ENCODE data around the gene MICU1.

MICU1 gene

DNA sequence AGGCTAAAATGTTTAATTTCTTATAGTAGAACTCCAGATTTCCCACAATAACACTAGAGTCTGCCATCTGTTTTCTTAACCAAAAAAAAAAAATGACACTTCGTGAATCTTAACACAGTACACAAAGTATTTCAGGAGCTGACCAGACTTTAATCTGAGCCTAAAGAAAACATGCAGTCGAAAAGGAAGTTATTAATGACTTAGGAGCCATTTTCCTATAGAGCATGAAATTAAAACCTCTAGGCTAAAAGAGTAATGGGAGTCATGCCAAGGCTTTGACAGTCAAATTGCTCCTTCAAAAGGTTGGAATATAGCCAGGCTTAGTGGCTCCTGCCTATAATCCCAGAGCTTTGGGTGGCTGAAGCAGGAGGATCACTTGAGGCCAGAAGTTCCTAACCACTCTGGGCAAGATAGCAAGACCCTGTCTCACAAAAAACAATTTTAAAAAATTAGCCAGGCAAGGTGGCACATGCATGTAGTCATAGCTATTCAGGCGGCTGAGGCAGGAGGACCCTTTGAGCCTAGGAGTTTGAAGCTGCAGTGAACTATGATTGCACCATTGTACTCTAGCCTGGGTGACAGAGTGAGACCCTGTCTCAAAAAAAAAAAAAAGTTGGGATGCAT, 13.6 kb downstream of the MICU1 start:
- Histone ChIP-seq H3K9ac (no peak overlapping the region), H4K20me1 (peaks cover 0 to 11% (median 0%) of the 10 kb centered on the region in 11 experiments; a peak in 4 of 22 replicates), H3K4me2 (peak overlapping the region in 3 of 11 experiments; percentile 5 to 34 (median 8); a peak in 3 of 22 replicates), H3K4me3 (no peak overlapping the region), H3K9me3 (replicated peaks in 1 of 11) (peaks cover 36 to 55% (median 49%) of the 10 kb centered on the region in 11 experiments), H3K4me1 (peaks cover 0 to 15% (median 11%) of the 10 kb centered on the region in 10 experiments; a peak in 14 of 20 replicates), H3K27me3 (no peaks in the 10 kb centered on the region), H3K27ac (peak overlapping the region in 3 of 11 experiments; percentile 1 to 16 (median 4); a peak in 1 of 22 replicates), H3K36me3 (peaks cover 6 to 41% (median 24%) of the 10 kb centered on the region in 11 experiments; a peak in 18 of 22 replicates)
- TF ChIP-seq Cebpa-rat (IDR thresholded peaks at IDR 0.05), result no peak

DNA sequence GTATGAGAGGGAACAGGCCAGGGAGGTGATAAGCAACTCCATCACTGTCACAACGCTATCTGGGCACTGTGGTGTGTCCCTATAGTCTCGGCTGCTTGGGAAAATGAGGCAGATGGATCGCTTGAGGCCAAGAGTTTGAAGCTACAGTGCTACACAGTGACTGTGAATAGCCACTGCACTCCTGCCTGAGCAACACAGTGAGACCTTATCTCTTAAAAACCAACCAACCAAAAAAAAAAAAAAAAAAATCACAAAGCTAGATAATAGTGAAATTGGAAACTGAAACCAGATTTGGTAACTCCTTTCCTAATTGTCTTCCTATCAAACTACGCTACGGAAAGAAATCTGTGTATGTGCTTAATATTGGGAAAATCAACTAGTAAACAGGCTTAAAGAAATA, 14.1 kb downstream of the MICU1 start:
- H3K9ac ChIP-seq, result no peak overlapping the region
- no peak for TF ChIP-seq Cebpa-rat (IDR thresholded peaks at IDR 0.05)
- peak overlapping the region in 3 of 11 experiments; percentile 4 to 16 (median 6); a peak in 1 of 22 replicates for H3K27ac ChIP-seq
- H3K4me3 ChIP-seq, result no peak overlapping the region
- peaks cover 0 to 11% (median 0%) of the 10 kb centered on the region in 11 experiments; a peak in 4 of 22 replicates for H4K20me1 ChIP-seq
- H3K9me3 ChIP-seq (replicated peaks in 1 of 11), result peaks cover 32 to 57% (median 50%) of the 10 kb centered on the region in 11 experiments
- peak overlapping the region in 4 of 11 experiments; percentile 5 to 34 (median 16); a peak in 4 of 22 replicates for H3K4me2 ChIP-seq
- H3K27me3 ChIP-seq, result no peaks in the 10 kb centered on the region
- H3K4me1 ChIP-seq, result peaks cover 0 to 15% (median 12%) of the 10 kb centered on the region in 10 experiments; a peak in 15 of 20 replicates
- H3K36me3 ChIP-seq, result peaks cover 6 to 43% (median 26%) of the 10 kb centered on the region in 11 experiments; a peak in 18 of 22 replicates

DNA sequence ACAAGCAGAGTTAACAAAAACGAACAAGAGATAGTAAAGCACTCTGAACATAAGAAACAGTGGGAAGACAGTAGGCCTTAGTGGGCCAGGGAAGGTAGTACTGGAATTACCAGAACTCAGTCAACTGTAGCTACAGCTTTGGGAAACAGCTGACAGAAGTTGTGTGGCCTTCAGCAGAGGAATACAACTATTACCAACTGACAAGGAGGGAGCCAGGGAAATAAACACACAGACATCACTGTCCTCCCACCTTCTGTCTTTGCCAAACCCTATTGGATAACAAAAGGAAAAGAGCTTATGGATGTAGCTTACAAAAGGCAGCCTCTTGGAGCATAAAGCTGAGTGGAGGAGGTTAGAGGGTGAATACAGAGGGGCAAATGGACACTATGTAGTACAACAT, 15.4 kb downstream of the MICU1 start:
- H3K9me3 ChIP-seq (replicated peaks in 1 of 11), result peaks cover 19 to 46% (median 37%) of the 10 kb centered on the region in 11 experiments
- H4K20me1 ChIP-seq, result peaks cover 0 to 13% (median 0%) of the 10 kb centered on the region in 11 experiments; a peak in 4 of 22 replicates
- TF ChIP-seq Cebpa-rat (IDR thresholded peaks at IDR 0.05), result no peak
- H3K9ac ChIP-seq, result no peak overlapping the region
- peaks cover 0 to 16% (median 12%) of the 10 kb centered on the region in 10 experiments; a peak in 16 of 20 replicates for H3K4me1 ChIP-seq
- no peak overlapping the region for H3K4me3 ChIP-seq
- no peaks in the 10 kb centered on the region for H3K27me3 ChIP-seq
- peaks cover 6 to 36% (median 20%) of the 10 kb centered on the region in 11 experiments; a peak in 16 of 22 replicates for H3K36me3 ChIP-seq
- H3K27ac ChIP-seq, result peak overlapping the region in 2 of 11 experiments; percentile 24 to 39; a peak in 2 of 22 replicates
- H3K4me2 ChIP-seq, result no peak overlapping the region

DNA sequence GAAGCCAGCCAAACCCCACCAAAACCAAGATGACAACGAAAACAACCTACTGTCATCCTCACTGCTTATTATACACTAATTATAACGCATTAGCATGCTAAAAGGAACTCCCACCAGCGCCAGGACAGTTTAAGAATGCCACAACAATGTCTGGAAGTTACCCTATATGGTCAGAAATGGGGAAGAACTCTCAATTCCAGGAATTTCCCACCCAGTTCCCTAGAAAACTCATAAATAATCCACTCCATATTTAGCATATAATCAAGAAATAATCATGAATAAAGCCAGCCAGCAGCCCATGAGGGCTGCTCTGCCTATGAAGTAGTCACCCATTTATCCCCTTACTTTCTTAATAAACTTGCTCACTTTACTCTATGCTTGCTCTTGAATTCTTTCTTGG, 20.8 kb downstream of the MICU1 start:
- Histone ChIP-seq H3K27ac (no peak overlapping the region), H3K4me2 (0 out of 22 replicates have a peak overlapping the region, but pooled peaks of 2 of the 11 experiments have one; percentile 12 to 22), H3K4me3 (no peak overlapping the region), H4K20me1 (peaks cover 0 to 12% (median 0%) of the 10 kb centered on the region in 11 experiments; a peak in 2 of 22 replicates), H3K9me3 (replicated peaks in 1 of 11) (peaks cover 15 to 33% (median 27%) of the 10 kb centered on the region in 11 experiments; a peak in 19 of 22 replicates), H3K36me3 (peaks cover 6 to 36% (median 19%) of the 10 kb centered on the region in 11 experiments; a peak in 15 of 22 replicates), H3K27me3 (no peaks in the 10 kb centered on the region), H3K9ac (no peak overlapping the region), H3K4me1 (peaks cover 0 to 9% (median 0%) of the 10 kb centered on the region in 10 experiments; a peak in 6 of 20 replicates)
- no peak for TF ChIP-seq Cebpa-rat (IDR thresholded peaks at IDR 0.05)

DNA sequence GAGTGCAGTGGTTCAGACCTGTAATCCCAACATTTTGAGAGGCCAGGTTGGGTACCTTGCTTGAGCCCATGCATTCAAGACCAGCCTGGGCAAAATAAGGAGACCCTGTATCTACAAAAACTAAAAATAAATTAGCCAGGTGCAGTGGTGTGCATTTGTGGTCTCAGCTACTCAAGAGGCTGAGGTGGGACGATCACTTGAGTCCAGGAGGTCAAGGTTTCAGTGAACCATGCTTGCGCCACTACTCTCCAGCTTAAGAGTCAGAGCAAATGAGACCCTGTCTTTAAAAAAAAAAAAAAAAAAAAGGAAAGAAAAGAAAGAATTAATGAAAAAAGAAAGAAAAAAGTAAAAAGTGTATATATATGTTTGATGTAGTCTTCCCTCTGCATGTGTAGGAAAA, 24.7 kb downstream of the MICU1 start:
- no peak overlapping the region for H3K4me3 ChIP-seq
- peaks cover 0 to 18% (median 0%) of the 10 kb centered on the region in 11 experiments; a peak in 2 of 22 replicates for H4K20me1 ChIP-seq
- no peak overlapping the region for H3K9ac ChIP-seq
- no peak for TF ChIP-seq Cebpa-rat (IDR thresholded peaks at IDR 0.05)
- peaks cover 5 to 25% (median 7%) of the 10 kb centered on the region in 10 experiments; a peak in 13 of 20 replicates for H3K4me1 ChIP-seq
- H3K9me3 ChIP-seq (replicated peaks in 1 of 11), result no peaks in the 10 kb centered on the region
- H3K27me3 ChIP-seq, result no peaks in the 10 kb centered on the region
- no peak overlapping the region for H3K4me2 ChIP-seq
- H3K36me3 ChIP-seq, result peaks cover 0 to 9% (median 0%) of the 10 kb centered on the region in 11 experiments; a peak in 2 of 22 replicates
- no peak overlapping the region for H3K27ac ChIP-seq

DNA sequence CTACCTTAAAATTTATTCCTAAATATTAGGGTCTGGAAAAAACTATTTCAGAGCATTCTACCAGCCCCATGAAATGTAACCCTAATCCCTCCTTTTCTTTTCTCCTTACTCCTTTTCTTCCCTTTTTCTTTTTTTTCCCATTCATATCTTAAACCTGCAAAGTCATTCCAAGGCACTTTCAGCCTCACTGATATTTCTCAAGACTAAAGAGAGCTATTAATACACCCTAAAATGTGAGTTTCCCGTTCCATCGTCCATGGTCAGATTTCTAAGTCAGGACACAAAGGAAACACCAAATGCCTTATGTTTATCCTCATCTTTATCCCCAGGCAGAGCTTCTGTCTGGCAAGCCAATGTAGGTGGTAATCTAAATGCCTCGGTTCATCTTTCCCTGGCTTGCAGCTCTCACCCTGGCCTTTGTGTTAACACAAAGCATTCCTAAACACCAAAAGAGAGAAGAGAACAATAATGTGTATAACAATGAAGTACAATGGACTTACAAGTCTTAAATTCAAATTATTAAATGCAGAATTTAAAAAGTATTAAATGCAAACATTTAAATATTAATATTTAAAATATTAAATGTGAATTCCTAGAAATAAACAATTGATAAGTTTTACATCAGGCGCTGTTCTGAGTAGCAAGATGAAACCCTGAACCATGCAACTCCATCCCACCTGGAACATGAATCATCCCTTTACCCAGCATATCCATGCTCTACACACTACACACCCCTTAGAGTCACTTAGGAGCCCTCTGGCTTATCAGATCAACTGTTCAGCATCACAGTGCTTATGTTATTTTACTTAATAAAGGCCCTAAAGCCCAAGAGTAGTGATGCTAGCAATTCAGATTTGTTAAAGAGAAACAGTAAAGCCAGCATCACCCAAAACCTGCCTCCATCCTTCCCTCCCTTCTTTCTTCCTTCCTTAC, 26.8 kb downstream of the MICU1 start:
- Histone ChIP-seq H3K9ac (no peak overlapping the region), H4K20me1 (peaks cover 0 to 7% (median 0%) of the 10 kb centered on the region in 11 experiments; a peak in 2 of 22 replicates), H3K4me1 (peaks cover 5 to 23% (median 9%) of the 10 kb centered on the region in 10 experiments; a peak in 13 of 20 replicates), H3K4me3 (no peak overlapping the region), H3K36me3 (peaks cover 0 to 13% (median 3%) of the 10 kb centered on the region in 11 experiments; a peak in 4 of 22 replicates), H3K27me3 (no peaks in the 10 kb centered on the region), H3K27ac (no peak overlapping the region), H3K9me3 (replicated peaks in 1 of 11) (no peaks in the 10 kb centered on the region; a peak in 1 of 22 replicates), H3K4me2 (peak overlapping the region in 2 of 11 experiments; percentile 8 to 17; a peak in 1 of 22 replicates)
- no peak for TF ChIP-seq Cebpa-rat (IDR thresholded peaks at IDR 0.05)

DNA sequence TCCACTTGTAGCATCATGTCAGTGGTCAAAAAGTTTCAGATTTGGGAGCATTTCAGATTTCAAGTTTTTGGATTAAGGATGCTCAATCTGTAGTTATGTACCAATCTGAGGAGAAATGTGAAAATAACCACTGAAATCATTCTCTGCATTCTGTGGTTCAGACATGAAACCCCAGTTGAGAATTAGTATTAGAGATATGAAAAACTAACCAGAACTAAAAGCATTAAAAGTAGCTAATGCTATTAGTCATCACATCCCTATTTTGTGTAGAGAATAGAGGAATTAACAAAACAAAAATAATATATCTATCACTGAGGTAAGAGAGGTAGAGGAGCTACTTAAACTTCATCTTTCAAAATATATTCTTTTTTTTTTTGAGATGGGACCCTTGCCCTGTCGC, 28.0 kb downstream of the MICU1 start:
- no peak for TF ChIP-seq Cebpa-rat (IDR thresholded peaks at IDR 0.05)
- Histone ChIP-seq H3K27me3 (no peaks in the 10 kb centered on the region), H3K27ac (no peak overlapping the region)

DNA sequence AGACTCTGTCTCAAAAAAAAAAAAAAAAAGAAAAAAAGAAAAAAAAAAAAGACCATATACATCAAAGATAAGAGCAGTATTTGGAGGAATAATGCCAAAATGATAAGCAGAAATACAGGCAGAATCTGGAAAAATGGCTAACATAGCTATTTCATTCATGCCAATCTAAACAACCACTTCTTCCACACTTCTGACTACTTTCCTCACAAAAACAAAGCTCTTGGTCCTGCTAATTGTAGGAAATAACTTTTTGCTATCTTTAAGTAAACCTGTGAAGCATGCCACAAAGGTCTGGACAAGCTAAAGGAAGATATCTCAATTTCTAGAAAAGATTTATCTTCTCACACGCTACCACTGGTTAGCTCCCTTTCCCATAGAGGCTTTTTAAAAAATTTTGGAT, 30.4 kb downstream of the MICU1 start:
- H3K36me3 ChIP-seq, result peaks cover 0 to 11% (median 5%) of the 10 kb centered on the region in 11 experiments; a peak in 4 of 22 replicates
- H3K27ac ChIP-seq, result no peak overlapping the region
- no peak overlapping the region for H3K9ac ChIP-seq
- H3K9me3 ChIP-seq (replicated peaks in 1 of 11), result peaks cover 12 to 21% (median 17%) of the 10 kb centered on the region in 11 experiments; a peak in 19 of 22 replicates
- peaks cover 0 to 7% (median 0%) of the 10 kb centered on the region in 11 experiments; a peak in 2 of 22 replicates for H4K20me1 ChIP-seq
- no peak overlapping the region for H3K4me2 ChIP-seq
- TF ChIP-seq Cebpa-rat (IDR thresholded peaks at IDR 0.05), result no peak
- H3K27me3 ChIP-seq, result no peaks in the 10 kb centered on the region
- H3K4me3 ChIP-seq, result no peak overlapping the region
- peaks cover 5 to 33% (median 11%) of the 10 kb centered on the region in 10 experiments; a peak in 13 of 20 replicates for H3K4me1 ChIP-seq

More for the DNA sequence above, 28.0 kb downstream of the MICU1 start:
- Histone ChIP-seq H3K9ac (no peak overlapping the region), H3K4me3 (no peak overlapping the region), H3K4me2 (no peak overlapping the region; a peak in 1 of 22 replicates), H3K4me1 (peaks cover 5 to 33% (median 11%) of the 10 kb centered on the region in 10 experiments; a peak in 13 of 20 replicates), H3K36me3 (peaks cover 0 to 13% (median 4%) of the 10 kb centered on the region in 11 experiments; a peak in 5 of 22 replicates), H4K20me1 (peaks cover 0 to 7% (median 0%) of the 10 kb centered on the region in 11 experiments; a peak in 2 of 22 replicates), H3K9me3 (replicated peaks in 1 of 11) (peaks cover 3 to 8% (median 5%) of the 10 kb centered on the region in 11 experiments; a peak in 17 of 22 replicates)
